ENCODE measurements around the gene GTF3C6. TPM values are rescaled to one million over a fixed set of nuclear protein-coding genes. Genes with fewer than 3 reads are reported as not detected.
"Not testable (repeated sequence)": the region's sequence is repeated elsewhere in the genome, so short reads cannot be mapped to it uniquely, and the experiment has no call there.

GTF3C6 gene
- total and polyA plus RNA-seq, 7 donors = 112 to 159 (median 126) TPM

DNA sequence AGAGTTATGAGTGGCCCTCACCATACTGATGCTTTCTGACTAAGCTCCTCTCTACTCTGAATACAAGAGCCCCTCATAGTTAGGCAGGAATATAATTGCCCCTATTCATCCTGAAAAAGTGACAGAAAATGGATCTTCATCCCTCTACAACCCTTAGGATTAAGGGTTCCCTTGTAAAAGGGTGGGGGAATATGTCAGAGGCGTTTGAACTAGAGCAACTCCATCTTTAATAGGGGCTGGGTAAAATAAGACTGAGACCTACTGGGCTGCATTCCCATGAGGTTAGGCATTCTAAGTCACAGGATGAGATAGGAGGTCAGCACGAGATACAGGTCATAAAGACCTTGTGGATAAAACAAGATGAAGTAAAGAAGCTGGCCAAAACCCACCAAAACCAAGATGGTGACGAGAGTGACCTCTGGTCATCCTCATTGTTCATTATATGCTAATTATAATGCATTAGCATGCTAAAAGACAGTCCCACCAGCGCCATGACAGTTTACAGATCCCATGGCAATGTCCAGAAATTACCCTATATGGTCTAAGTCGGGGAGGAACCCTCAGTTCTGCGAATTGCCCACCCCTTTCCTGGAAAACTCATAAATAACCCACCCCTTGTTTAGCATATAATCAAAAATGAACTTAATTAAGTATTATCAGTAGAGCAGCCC lies 4.7 kb upstream of the GTF3C6 start:
- DNase-seq = no peak
- H3K27ac ChIP-seq = no peak overlapping the region
- TF ChIP-seq, protein P1, sequence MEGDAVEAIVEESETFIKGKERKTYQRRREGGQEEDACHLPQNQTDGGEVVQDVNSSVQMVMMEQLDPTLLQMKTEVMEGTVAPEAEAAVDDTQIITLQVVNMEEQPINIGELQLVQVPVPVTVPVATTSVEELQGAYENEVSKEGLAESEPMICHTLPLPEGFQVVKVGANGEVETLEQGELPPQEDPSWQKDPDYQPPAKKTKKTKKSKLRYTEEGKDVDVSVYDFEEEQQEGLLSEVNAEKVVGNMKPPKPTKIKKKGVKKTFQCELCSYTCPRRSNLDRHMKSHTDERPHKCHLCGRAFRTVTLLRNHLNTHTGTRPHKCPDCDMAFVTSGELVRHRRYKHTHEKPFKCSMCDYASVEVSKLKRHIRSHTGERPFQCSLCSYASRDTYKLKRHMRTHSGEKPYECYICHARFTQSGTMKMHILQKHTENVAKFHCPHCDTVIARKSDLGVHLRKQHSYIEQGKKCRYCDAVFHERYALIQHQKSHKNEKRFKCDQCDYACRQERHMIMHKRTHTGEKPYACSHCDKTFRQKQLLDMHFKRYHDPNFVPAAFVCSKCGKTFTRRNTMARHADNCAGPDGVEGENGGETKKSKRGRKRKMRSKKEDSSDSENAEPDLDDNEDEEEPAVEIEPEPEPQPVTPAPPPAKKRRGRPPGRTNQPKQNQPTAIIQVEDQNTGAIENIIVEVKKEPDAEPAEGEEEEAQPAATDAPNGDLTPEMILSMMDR (IDR thresholded peaks at IDR 0.05) = no peak
- intact Hi-C loops (cut with DNase I) = loop anchor here (5.0 to 10.0 kb wide), 3 partner anchors 76 to 429 kb away; partner anchors contain the start of gene CDK19 (in 1 of the 2)
- H3K4me1 ChIP-seq = no peaks in the 10 kb centered on the region
- no peak overlapping the region for H3K4me3 ChIP-seq
- WGBS, 3 donors = 87 to 90% (median 89%) methylated on average over 6 of the region's 6 CpGs
- H3K36me3 ChIP-seq (ENCODE audit: insufficient read depth in 1 of 2, low read depth in 1 of 2) = no peaks in the 10 kb centered on the region
- H3K27me3 ChIP-seq (ENCODE audit: insufficient read depth in 3 of 3, low read length in 2 of 3) = no peaks in the 10 kb centered on the region
- H3K9me3 ChIP-seq = no peaks in the 10 kb centered on the region
- no peak for ATAC-seq

DNA sequence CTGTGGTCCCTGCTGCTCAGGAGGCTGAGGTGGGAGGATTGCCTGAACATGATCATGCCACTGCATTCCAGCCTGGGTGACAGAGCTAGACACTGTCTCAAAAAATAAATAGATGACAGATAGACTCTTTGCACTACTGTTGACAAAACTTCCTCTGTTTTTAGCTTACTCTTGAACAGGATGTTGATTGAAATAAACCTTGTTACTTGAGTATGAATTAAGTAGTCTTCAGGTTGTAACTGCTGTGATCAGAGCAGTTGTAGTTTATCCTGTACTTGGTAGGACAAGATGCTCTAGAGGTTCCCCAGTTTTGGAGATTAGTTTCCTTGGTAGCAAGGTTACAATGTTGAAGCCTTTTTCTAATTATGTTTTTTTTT lies 1.5 kb downstream of the GTF3C6 start:
- no peaks in the 10 kb centered on the region for H3K27me3 ChIP-seq (ENCODE audit: insufficient read depth in 3 of 3, low read length in 2 of 3)
- peak overlapping the region; percentile 98 for H3K27ac ChIP-seq
- peaks cover 5 to 53% of the 10 kb centered on the region in 2 donors for H3K36me3 ChIP-seq (ENCODE audit: insufficient read depth in 1 of 2, low read depth in 1 of 2)
- DNase-seq (no peak), ATAC-seq (no peak)
- no peak overlapping the region for H3K4me3 ChIP-seq
- TF ChIP-seq, protein P1 (IDR thresholded peaks at IDR 0.05) = no peak
- intact Hi-C loops (cut with DNase I) = no loop called here
- H3K4me1 ChIP-seq = peaks cover 7% of the 10 kb centered on the region
- H3K9me3 ChIP-seq = no peaks in the 10 kb centered on the region

DNA sequence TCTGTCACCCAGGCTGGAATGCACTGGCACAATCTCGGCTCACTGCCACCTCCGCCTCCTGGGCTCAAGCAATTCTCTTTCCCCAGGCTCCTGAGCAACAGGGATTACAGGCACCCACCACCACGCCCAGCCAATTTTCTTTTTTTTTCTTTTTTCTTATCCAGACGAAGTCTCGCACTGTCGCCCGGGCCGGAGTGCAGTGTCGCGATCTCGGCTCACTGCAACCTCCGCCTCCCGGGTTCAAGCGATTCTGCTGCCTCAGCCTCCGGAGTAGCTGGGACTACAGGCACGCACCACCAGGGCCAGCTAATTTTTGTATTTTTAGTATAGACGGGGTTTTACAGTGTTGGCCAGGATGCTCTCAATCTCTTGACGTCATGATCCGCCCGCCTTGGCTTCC lies 4.1 kb downstream of the GTF3C6 start:
- intact Hi-C loops (cut with DNase I); H3K4me1 ChIP-seq; H3K27me3 ChIP-seq (ENCODE audit: insufficient read depth in 3 of 3, low read length in 2 of 3); H3K9me3 ChIP-seq; DNase-seq; H3K4me3 ChIP-seq; H3K27ac ChIP-seq; ATAC-seq: not testable (repeated sequence)
- WGBS, 3 donors = 93 to 94% (median 93%) methylated on average over 20 of the region's 20 CpGs
- peaks cover 5 to 79% of the 10 kb centered on the region in 2 donors for H3K36me3 ChIP-seq (ENCODE audit: insufficient read depth in 1 of 2, low read depth in 1 of 2)

DNA sequence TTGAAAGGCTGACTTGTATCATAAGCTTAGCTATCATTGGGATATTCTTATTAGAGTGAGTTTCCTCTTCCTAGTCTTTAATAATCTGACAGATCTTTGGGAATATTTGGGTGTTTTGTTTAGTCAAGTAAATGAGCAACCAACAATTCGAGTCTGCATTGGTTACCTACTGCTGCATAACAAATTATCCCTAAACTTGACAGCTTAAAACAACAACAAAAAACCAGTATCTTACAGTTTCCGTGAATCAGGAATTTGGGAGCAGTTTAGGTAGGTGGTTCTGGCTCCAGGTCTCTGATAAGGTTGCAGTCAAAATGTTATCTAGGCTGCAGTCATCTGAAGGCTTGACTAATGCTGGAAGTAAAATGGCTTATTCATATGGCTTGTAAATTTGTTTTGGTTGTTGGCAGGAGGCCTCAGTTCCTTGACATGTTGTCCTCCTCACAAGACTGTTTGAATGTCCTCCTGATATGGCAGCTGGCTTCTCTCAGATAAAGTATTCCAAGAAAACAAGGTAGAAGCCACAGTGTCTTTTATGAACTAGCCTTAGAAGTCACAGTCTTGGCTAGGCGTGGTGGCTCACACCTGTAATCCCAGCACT lies 7.2 kb downstream of the GTF3C6 start:
- H3K4me3 ChIP-seq = no peak overlapping the region
- H3K4me1 ChIP-seq = no peaks in the 10 kb centered on the region
- TF ChIP-seq, protein P1 (IDR thresholded peaks at IDR 0.05) = no peak
- DNase-seq = no peak
- no peaks in the 10 kb centered on the region for H3K27me3 ChIP-seq (ENCODE audit: insufficient read depth in 3 of 3, low read length in 2 of 3)
- intact Hi-C loops (cut with DNase I) = no loop called here
- WGBS, 3 donors = 96 to 97% (median 97%) methylated on average over 3 of the region's 3 CpGs
- ATAC-seq = no peak
- no peaks in the 10 kb centered on the region for H3K9me3 ChIP-seq
- peaks cover 7 to 87% of the 10 kb centered on the region in 2 donors for H3K36me3 ChIP-seq (ENCODE audit: insufficient read depth in 1 of 2, low read depth in 1 of 2)
- H3K27ac ChIP-seq = no peak overlapping the region

DNA sequence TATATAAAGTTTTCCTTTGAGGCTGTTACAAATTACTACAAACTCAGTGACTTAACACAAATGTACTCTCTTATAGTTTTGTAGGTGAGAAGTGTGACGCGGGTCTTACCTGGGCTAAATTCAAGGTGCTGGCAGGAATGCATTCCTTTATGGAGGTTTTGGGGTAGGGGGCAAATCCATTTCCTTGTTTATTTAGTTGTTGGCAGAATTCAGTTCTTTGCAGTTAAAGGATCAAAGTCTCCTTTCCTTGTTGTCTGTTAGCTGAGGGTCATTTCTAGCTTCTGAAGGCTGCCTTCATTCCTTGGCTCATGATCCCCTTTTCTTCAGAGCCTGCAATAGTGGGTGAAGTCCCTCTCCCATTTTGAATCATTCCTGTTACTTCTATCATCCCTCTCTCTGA lies 10.2 kb downstream of the GTF3C6 start:
- H3K36me3 ChIP-seq (ENCODE audit: insufficient read depth in 1 of 2, low read depth in 1 of 2) = peaks cover 2 to 58% of the 10 kb centered on the region in 2 donors
- H3K9me3 ChIP-seq; ATAC-seq; H3K4me1 ChIP-seq; intact Hi-C loops (cut with DNase I); H3K27me3 ChIP-seq (ENCODE audit: insufficient read depth in 3 of 3, low read length in 2 of 3); DNase-seq; H3K27ac ChIP-seq; H3K4me3 ChIP-seq: not testable (repeated sequence)
- 94 to 100% (median 98%) methylated on average over 2 of the region's 2 CpGs for WGBS, 3 donors

Measured in psoas muscle (tissue), 8 donors.